Pancreas (tissue), 10 donors: ENCODE measurements around the gene GRAMD1A. TPM values are rescaled to one million over a fixed set of nuclear protein-coding genes. Genes with fewer than 3 reads are reported as not detected.

Experiments used
- ATAC-seq, 4 donors: fragments of 200-7000 bp; cut with Tn5 transposase; one replicate each; pipeline versions ENCODE4 v1.8.0 to v1.9.1; 2020; ENCODE audit warnings: mild to moderate bottlenecking in 4 of 4, moderate library complexity in 4 of 4
- DNase-seq, 6 donors: peaks; one replicate each; pipeline ENCODE4 v3.0.0-alpha.2; 2020
- FAIRE-seq: peaks from 2 replicates; lab custom pipeline; 2012; peaks lifted over from hg19 to GRCh38; lab: Jason Lieb, UNC
- H3K27ac ChIP-seq, 4 donors: fragments of 200-600 bp; sonication (generic); 1 replicate in 3 of 4; 2 replicates in 1 of 4; pipeline versions ENCODE4 v1.5.0 to v1.8.0; 2020
- H3K27me3 ChIP-seq, 4 donors: fragments of 200-600 bp; one replicate each; pipeline ENCODE4 v1.8.0; 2021
- H3K36me3 ChIP-seq, 3 donors: fragments of 200-600 bp; sonication (generic) in 1 of 3; one replicate each; pipeline versions ENCODE4 v1.5.0 to v1.8.0; 2020 to 2021
- H3K4me1 ChIP-seq, 3 donors: fragments of 200-600 bp; one replicate each; pipeline ENCODE4 v1.8.0; 2021
- H3K4me3 ChIP-seq, 4 donors: fragments of 200-600 bp; sonication (generic) in 2 of 4; one replicate each; pipeline versions ENCODE4 v1.5.0 to v1.8.0; 2020 to 2021
- H3K9me3 ChIP-seq, 4 donors: fragments of 200-600 bp; one replicate each; pipeline ENCODE4 v1.8.0; 2021
- WGBS, 2 donors: extraction: QIAGEN DNeasy Blood & Tissue Kit; methylation state at CpG; one replicate each; pipeline ENCODE4 v1.1.7; 2013; 5-methylcytosine and 5-hydroxymethylcytosine counted together
- intact Hi-C, 3 donors: fragments of 100-400 bp; cut with DNase I; formaldehyde crosslinking; loops; one replicate each; pipeline versions ENCODE4 v1.11.1 to v1.14.2; 2022
- polyA plus RNA-seq, 2 donors: library from polyadenylated mRNA; stranded (reverse); fragments of 200-250 nt; gene quantifications; one replicate each; pipeline ENCODE4 v1.2.3, GENCODE V29; 2013
- total RNA-seq, 6 donors: library from RNA; stranded (reverse); fragmentation: NEBNext Ultra II Directional in 4 of 6; extraction: Animal tissue kit (Norgen Biotek cat#: 25700) in 4 of 6; gene quantifications; one replicate each; pipeline versions ENCODE4 v1.2.1 to v1.2.4, GENCODE V29; 2021 to 2023
- TF ChIP-seq, protein P1 (sequence below), 4 donors: fragments of 200-600 bp; sonication (generic) in 3 of 4; IDR thresholded peaks; one replicate each; pipeline versions ENCODE4 v1.5.0 to v1.8.0; 2021; ENCODE audit warnings: antibody characterized with exemption in 4 of 4
- donor health status: healthy with polysubstance abuse.
- donor health status: DM: no; HTN: no; CAD: no; lungs with moderate emphysema.
- donor health status: DM: no; HTN: no; CAD: no.
- donor health status: control.
- donor health status: control.
- donor health status: Bipolar disorder and iron deficiency.
- donor health status: DM: yes; HTN: yes; CAD: no.
- donor health status: DM: no; HTN: no; CAD: no.
- donor health status: DM: no; HTN: no; CAD: no.
- donor health status: DM: yes; HTN: yes; CAD: no.

The GRAMD1A gene
- total and polyA plus RNA-seq, 8 donors, result 47.3 to 137 (median 87.4) TPM

DNA sequence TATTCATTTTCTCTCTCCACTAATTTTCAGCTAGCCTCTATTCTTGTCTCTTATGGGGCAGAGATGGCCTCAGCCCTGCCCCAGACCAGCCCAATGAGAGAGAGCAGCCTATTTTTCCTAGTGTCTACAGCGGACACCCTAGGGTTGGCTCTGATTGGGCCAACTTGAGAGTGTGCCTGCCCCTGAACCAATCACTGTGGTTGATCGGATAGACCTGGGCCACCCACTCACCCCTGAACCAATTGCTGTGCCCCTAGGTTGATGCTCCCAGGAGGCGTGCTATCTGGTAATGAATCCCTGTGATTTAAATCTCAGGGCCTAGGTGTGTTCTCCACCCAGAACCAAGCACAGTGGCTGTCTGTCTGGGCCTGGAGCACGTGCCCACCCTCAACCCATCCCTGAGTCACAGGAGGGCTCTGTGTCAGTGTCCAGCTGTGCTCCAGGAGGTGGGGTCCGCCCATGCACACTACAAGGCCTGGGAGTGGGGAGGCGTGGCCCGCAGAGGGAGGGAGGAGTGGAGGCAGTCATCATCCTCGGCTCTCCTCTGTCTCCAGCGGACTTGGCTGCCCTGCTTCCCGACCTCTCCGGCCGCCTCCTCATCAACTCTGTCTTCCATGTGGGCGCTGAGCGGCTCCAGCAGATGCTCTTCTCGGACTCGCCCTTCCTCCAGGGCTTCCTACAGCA lies 15.3 kb downstream of the GRAMD1A start:
- DNase-seq (peak in 1 of 6 donors; percentile 20), FAIRE-seq (no peak), ATAC-seq (peak in 2 of 4 donors; percentile 4 to 17)
- Histone ChIP-seq H3K36me3 (peaks cover 3 to 26% (median 21%) of the 10 kb centered on the region in 3 donors), H3K27ac (no peak overlapping the region), H3K27me3 (no peaks in the 10 kb centered on the region), H3K9me3 (no peaks in the 10 kb centered on the region), H3K4me3 (no peak overlapping the region), H3K4me1 (peaks cover 0 to 10% (median 4%) of the 10 kb centered on the region in 3 donors)
- intact Hi-C loops, result loop anchor here in 2 of 3 donors (2.0 to 10.0 kb wide), 2 partner anchors 45 to 51 kb away; partner anchors contain the start of gene ZNF792 (in 1 of the 2)
- 89 to 90% methylated on average over 16 of the region's 16 CpGs for WGBS, 2 donors
- TF ChIP-seq, protein P1, sequence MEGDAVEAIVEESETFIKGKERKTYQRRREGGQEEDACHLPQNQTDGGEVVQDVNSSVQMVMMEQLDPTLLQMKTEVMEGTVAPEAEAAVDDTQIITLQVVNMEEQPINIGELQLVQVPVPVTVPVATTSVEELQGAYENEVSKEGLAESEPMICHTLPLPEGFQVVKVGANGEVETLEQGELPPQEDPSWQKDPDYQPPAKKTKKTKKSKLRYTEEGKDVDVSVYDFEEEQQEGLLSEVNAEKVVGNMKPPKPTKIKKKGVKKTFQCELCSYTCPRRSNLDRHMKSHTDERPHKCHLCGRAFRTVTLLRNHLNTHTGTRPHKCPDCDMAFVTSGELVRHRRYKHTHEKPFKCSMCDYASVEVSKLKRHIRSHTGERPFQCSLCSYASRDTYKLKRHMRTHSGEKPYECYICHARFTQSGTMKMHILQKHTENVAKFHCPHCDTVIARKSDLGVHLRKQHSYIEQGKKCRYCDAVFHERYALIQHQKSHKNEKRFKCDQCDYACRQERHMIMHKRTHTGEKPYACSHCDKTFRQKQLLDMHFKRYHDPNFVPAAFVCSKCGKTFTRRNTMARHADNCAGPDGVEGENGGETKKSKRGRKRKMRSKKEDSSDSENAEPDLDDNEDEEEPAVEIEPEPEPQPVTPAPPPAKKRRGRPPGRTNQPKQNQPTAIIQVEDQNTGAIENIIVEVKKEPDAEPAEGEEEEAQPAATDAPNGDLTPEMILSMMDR (IDR thresholded peaks at IDR 0.05), result no peak

DNA sequence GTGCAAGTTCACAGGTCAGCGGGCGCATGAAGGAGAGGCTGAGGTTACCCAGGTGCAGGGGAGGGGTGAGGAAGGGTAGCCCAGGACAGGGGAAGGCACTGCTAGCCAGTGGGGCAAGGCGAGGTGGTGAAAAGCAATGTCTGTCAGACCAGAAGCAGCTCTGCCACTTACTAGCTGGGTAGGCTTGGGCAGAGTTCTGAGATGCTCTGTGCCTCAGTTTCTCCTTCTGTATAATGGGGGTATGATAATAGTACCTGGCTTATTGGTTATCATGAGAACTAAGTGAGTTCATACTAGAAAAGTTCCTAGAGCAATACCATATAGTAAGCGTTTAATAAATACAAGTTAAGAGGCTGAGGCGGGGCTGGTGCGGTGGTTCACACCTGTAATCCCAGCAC lies 15.8 kb downstream of the GRAMD1A start:
- no peak for FAIRE-seq
- intact Hi-C loops, result loop anchor here in 2 of 3 donors (2.0 to 10.0 kb wide), 2 partner anchors 45 to 51 kb away; partner anchors contain the start of gene ZNF792 (in 1 of the 2)
- WGBS, 2 donors, result 89 to 95% methylated on average over 6 of the region's 6 CpGs

DNA sequence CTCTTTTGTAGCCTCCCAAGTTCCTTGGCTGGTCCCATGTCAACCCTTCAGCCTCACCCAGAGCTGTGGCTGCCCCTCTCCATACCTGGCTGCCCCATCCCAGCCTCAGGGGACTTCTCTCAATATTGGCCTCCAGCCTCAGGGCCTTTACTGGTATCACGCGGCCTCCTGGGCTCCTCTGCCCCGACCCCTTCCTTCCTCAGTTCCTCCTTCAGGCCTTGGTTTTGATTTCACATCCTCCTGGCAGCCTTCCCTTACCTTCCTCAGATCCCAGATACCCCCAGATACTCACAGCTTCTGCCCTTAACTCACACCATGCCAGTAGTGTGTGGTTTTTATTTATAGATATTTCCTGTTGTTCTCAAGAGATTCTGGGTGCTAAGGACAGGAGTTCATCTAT lies 17.4 kb downstream of the GRAMD1A start:
- ATAC-seq (peak in 1 of 4 donors; percentile 6), FAIRE-seq (no peak), DNase-seq (no peak)
- no peak overlapping the region for H3K4me3 ChIP-seq
- TF ChIP-seq, protein P1 (IDR thresholded peaks at IDR 0.05), result no peak
- no peak overlapping the region for H3K27ac ChIP-seq
- intact Hi-C loops, result loop anchor here in 1 of 3 donors (10.0 kb wide), 1 partner anchor 53 kb away; the partner anchor contains the start of gene ZNF792
- WGBS, 2 donors, result 92 to 93% methylated on average over 3 of the region's 3 CpGs
- peaks cover 0 to 4% (median 4%) of the 10 kb centered on the region in 3 donors for H3K4me1 ChIP-seq
- H3K9me3 ChIP-seq, result no peaks in the 10 kb centered on the region
- H3K36me3 ChIP-seq, result peaks cover 3 to 27% (median 26%) of the 10 kb centered on the region in 3 donors
- H3K27me3 ChIP-seq, result no peaks in the 10 kb centered on the region

More for the DNA sequence above, 15.8 kb downstream of the GRAMD1A start:
- no peaks in the 10 kb centered on the region for H3K27me3 ChIP-seq
- no peak for ATAC-seq
- TF ChIP-seq, protein P1 (IDR thresholded peaks at IDR 0.05), result no peak
- no peak for DNase-seq
- H3K4me1 ChIP-seq, result peaks cover 0 to 10% (median 4%) of the 10 kb centered on the region in 3 donors
- H3K9me3 ChIP-seq, result no peaks in the 10 kb centered on the region
- peaks cover 3 to 22% (median 16%) of the 10 kb centered on the region in 3 donors for H3K36me3 ChIP-seq
- H3K4me3 ChIP-seq, result no peak overlapping the region
- no peak overlapping the region for H3K27ac ChIP-seq

DNA sequence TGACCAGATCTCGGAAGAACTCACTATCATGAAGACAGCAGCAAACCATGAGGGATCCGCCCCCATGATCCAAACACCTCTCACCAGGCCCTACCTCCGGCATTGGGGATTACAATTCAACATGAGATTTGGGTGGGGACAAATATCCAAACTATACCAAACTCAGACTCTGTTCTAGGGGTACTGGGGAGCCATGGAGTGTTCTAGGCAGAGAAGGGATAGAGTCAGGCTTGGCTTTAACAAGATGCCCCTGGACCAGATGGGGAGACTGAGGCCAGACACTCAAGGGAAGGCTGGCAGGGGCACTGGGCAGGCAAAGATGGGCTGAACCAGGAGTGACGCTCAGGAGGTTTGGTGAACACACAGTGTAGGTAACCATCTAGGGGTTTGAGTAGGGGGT lies 18.3 kb downstream of the GRAMD1A start:
- TF ChIP-seq, protein P1 (IDR thresholded peaks at IDR 0.05), result no peak
- Histone ChIP-seq H3K4me1 (no peaks in the 10 kb centered on the region), H3K36me3 (peaks cover 3 to 34% (median 32%) of the 10 kb centered on the region in 3 donors), H3K9me3 (no peaks in the 10 kb centered on the region), H3K27me3 (no peaks in the 10 kb centered on the region), H3K27ac (no peak overlapping the region), H3K4me3 (no peak overlapping the region)
- ATAC-seq (no peak), FAIRE-seq (no peak), DNase-seq (no peak)
- intact Hi-C loops, result loop anchor here in 1 of 3 donors (10.0 kb wide), 1 partner anchor 54 kb away; the partner anchor contains the start of gene ZNF792
- WGBS, 2 donors, result 97% methylated on average over 4 of the region's 4 CpGs
